ENCODE measurements around the gene SLC22A3. TPM values are rescaled to one million over a fixed set of nuclear protein-coding genes. Genes with fewer than 3 reads are reported as not detected.
A peak's percentile ranks its signal among the peaks of the same experiment; 100 is the strongest.

SLC22A3 gene
- total RNA-seq, 3 donors from 2014 or later (not counting 1 experiment from before 2014, with no cell fraction given): not detected

DNA sequence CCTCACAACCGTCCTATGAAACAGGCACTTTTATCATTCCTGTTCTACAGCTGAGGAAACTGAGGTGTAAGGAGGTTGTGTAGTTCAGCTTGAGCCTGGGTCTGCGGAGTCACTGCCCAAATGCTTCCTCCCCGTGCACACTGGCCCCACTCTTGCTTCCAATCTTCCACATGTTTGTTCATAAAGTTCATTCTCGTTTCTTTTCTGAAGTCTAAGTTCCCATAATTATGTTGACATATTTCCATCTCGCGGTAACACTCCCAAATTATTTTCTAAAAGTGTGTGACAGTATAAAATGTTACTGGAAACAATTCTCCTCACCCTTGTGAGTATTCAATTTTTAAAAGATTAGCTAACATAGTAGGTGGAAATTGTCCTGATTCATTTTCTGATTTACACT lies 106.9 kb downstream of the SLC22A3 start:
- Histone ChIP-seq H3K9me3 (ENCODE audit: control insufficient read depth, insufficient read depth, low read length) (no peaks in the 10 kb centered on the region), H3K36me3 (ENCODE audit: control insufficient read depth, insufficient read depth, low read length) (no peaks in the 10 kb centered on the region), H3K27ac (ENCODE audit: low read length) (no peak overlapping the region), H3K4me1 (ENCODE audit: control insufficient read depth, insufficient read depth, low read length) (peaks cover 43% of the 10 kb centered on the region), H3K4me3 (ENCODE audit: low read length) (no peak overlapping the region), H3K27me3 (ENCODE audit: control insufficient read depth, insufficient read depth, low read length) (no peaks in the 10 kb centered on the region)
- no peak for DNase-seq
- intact Hi-C loops (cut with micrococcal nuclease): loop anchor here (5.0 kb wide), 2 partner anchors 368 to 593 kb away; no protein-coding TSS in a partner anchor
- no peak for ATAC-seq
- no peak overlapping the region for H3K4me3 Mint-ChIP-seq
- H3K36me3 Mint-ChIP-seq: peaks cover 17% of the 10 kb centered on the region
- no peaks in the 10 kb centered on the region for H3K4me1 Mint-ChIP-seq
- H3K9me3 Mint-ChIP-seq: no peaks in the 10 kb centered on the region
- no peaks in the 10 kb centered on the region for H3K27me3 Mint-ChIP-seq (ENCODE audit: low read depth in 2 of 2)
- 91% methylated on average over 4 of the region's 6 CpGs for WGBS (ENCODE audit: insufficient coverage)
- no peak overlapping the region for H3K27ac Mint-ChIP-seq
- TF ChIP-seq, protein P1, sequence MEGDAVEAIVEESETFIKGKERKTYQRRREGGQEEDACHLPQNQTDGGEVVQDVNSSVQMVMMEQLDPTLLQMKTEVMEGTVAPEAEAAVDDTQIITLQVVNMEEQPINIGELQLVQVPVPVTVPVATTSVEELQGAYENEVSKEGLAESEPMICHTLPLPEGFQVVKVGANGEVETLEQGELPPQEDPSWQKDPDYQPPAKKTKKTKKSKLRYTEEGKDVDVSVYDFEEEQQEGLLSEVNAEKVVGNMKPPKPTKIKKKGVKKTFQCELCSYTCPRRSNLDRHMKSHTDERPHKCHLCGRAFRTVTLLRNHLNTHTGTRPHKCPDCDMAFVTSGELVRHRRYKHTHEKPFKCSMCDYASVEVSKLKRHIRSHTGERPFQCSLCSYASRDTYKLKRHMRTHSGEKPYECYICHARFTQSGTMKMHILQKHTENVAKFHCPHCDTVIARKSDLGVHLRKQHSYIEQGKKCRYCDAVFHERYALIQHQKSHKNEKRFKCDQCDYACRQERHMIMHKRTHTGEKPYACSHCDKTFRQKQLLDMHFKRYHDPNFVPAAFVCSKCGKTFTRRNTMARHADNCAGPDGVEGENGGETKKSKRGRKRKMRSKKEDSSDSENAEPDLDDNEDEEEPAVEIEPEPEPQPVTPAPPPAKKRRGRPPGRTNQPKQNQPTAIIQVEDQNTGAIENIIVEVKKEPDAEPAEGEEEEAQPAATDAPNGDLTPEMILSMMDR (IDR thresholded peaks at IDR 0.05): no peak

DNA sequence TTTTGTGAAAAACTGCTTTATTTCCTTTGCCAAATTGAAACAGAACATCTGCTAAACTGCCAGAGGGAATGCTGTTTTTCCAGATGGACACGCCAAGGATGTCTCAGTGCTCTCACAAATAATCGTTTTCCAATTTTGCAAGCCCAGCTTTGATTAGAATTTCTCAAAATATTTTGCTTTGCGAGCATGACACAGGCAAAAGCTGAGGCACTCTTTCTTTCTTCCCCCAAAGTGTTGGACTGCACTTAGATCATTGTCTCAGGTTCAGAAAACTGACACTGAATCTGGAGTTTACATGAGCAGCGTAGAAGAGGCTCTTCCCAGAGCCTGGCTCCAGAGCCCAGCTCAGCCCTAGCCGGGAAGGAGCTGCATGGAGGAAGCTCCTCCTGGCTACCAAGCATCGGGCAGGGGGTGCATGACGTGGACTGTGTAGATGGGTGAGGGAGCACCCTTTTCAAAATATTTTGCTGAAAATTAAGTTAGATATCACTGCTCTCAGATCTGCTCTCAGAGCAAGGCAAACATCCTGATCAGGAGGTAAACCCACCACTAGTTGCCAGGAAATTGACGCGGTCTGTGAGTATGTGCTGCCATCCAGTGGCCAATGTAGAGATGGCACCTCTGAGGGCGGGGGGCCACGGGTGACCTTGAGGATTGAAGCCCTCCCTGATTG lies 107.5 kb downstream of the SLC22A3 start:
- H3K36me3 ChIP-seq (ENCODE audit: control insufficient read depth, insufficient read depth, low read length): no peaks in the 10 kb centered on the region
- peak; percentile 85 to 92 (median 91) for ATAC-seq
- no peak overlapping the region for H3K4me3 Mint-ChIP-seq
- TF ChIP-seq, protein P1 (IDR thresholded peaks at IDR 0.05): peak; percentile 99
- H3K27me3 ChIP-seq (ENCODE audit: control insufficient read depth, insufficient read depth, low read length): no peaks in the 10 kb centered on the region
- H3K4me1 Mint-ChIP-seq: no peaks in the 10 kb centered on the region
- H3K9me3 ChIP-seq (ENCODE audit: control insufficient read depth, insufficient read depth, low read length): no peaks in the 10 kb centered on the region
- H3K4me3 ChIP-seq (ENCODE audit: low read length): no peak overlapping the region
- peaks cover 17% of the 10 kb centered on the region for H3K36me3 Mint-ChIP-seq
- WGBS (ENCODE audit: insufficient coverage): 44% methylated on average over 11 of the region's 11 CpGs
- H3K27me3 Mint-ChIP-seq (ENCODE audit: low read depth in 2 of 2): no peaks in the 10 kb centered on the region
- intact Hi-C loops (cut with micrococcal nuclease): loop anchor here (1.0 to 5.0 kb wide), 4 partner anchors 80 to 593 kb away; no protein-coding TSS in a partner anchor
- H3K27ac Mint-ChIP-seq: no peak overlapping the region
- DNase-seq: peak; percentile 66 to 84
- no peaks in the 10 kb centered on the region for H3K9me3 Mint-ChIP-seq
- peak overlapping the region; percentile 8 for H3K27ac ChIP-seq (ENCODE audit: low read length)
- peaks cover 48% of the 10 kb centered on the region for H3K4me1 ChIP-seq (ENCODE audit: control insufficient read depth, insufficient read depth, low read length)

DNA sequence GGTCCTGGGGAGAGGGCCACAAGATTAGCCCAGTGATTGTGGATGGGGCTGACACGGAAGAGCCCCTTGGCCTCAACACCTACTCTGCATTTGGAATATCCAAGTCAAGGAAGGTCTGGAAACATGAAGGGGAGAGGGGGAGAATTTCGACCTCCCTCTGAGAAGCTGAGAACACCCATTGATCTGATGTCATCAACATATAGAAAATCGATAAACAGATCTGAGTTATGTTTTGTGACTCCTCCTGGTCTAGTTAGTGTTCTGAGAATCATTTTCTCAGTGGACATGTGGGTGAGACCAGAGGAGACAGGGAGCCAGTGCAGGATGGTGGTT lies 108.0 kb downstream of the SLC22A3 start:
- Histone ChIP-seq H3K4me1 (ENCODE audit: control insufficient read depth, insufficient read depth, low read length) (peaks cover 51% of the 10 kb centered on the region), H3K36me3 (ENCODE audit: control insufficient read depth, insufficient read depth, low read length) (no peaks in the 10 kb centered on the region), H3K4me3 (ENCODE audit: low read length) (no peak overlapping the region), H3K9me3 (ENCODE audit: control insufficient read depth, insufficient read depth, low read length) (no peaks in the 10 kb centered on the region), H3K27ac (ENCODE audit: low read length) (peak overlapping the region; percentile 8), H3K27me3 (ENCODE audit: control insufficient read depth, insufficient read depth, low read length) (no peaks in the 10 kb centered on the region)
- no peak overlapping the region for H3K4me3 Mint-ChIP-seq
- ATAC-seq (peak in 1 of 3 donors; percentile 49), DNase-seq (no peak)
- TF ChIP-seq, protein P1 (IDR thresholded peaks at IDR 0.05): peak; percentile 48
- no peaks in the 10 kb centered on the region for H3K27me3 Mint-ChIP-seq (ENCODE audit: low read depth in 2 of 2)
- no peaks in the 10 kb centered on the region for H3K4me1 Mint-ChIP-seq
- H3K36me3 Mint-ChIP-seq: peaks cover 17% of the 10 kb centered on the region
- H3K9me3 Mint-ChIP-seq: no peaks in the 10 kb centered on the region
- no peak overlapping the region for H3K27ac Mint-ChIP-seq
- WGBS (ENCODE audit: insufficient coverage): 42% methylated on average over 3 of the region's 3 CpGs
- intact Hi-C loops (cut with micrococcal nuclease): loop anchor here (1.0 to 5.0 kb wide), 4 partner anchors 79 to 594 kb away; no protein-coding TSS in a partner anchor
